GM12878 (cell line): ENCODE results near the gene PLCB4.

ENCODE experiments used
- ATF3 ChIP-seq: IDR thresholded peaks from 2 replicates; pipeline ENCODE4 v1.6.1; 2011; ENCODE audit warnings: low read depth, mild to moderate bottlenecking, low read length, moderate library complexity, borderline replicate concordance; ENCODE audit errors: extremely low read depth
- NFXL1 ChIP-seq: fragments of 450-650 bp; IDR thresholded peaks from 2 replicates; pipeline ENCODE4 v1.6.1; 2017; ENCODE audit warnings: antibody characterized with exemption, mild to moderate bottlenecking, borderline replicate concordance
- POLR2A ChIP-seq: IDR thresholded peaks from 2 replicates; pipeline ENCODE4 v1.6.1; 2011; ENCODE audit warnings: low read depth, mild to moderate bottlenecking, low read length
- POLR2AphosphoS5 ChIP-seq: IDR thresholded peaks from 2 replicates; pipeline ENCODE4 v1.6.1; 2011; ENCODE audit warnings: mild to moderate bottlenecking, low read length, inconsistent platforms
- POU2F2 ChIP-seq: IDR thresholded peaks from 3 replicates; pipeline ENCODE4 v1.6.1; 2011; ENCODE audit warnings: low read depth, mild to moderate bottlenecking, low read length, borderline replicate concordance
- RAD51 ChIP-seq: fragments of 450-650 bp; IDR thresholded peaks from 2 replicates; pipeline ENCODE4 v1.6.1; 2016; ENCODE audit warnings: moderate library complexity, mild to moderate bottlenecking, inconsistent platforms
- RCOR1 ChIP-seq: conservative IDR thresholded peaks from 2 replicates; pipeline ENCODE4 v1.6.1; 2012; ENCODE audit warnings: low read depth, low read length, improper control_type of control experiment
- TCF12 ChIP-seq: IDR thresholded peaks from 2 replicates; pipeline ENCODE4 v1.6.1; 2011; ENCODE audit warnings: low read depth, mild to moderate bottlenecking, low read length
- YY1 ChIP-seq: IDR thresholded peaks from 2 replicates; pipeline ENCODE4 v1.6.1; 2011; ENCODE audit warnings: low read depth, mild to moderate bottlenecking, low read length
- ZNF217 ChIP-seq: fragments of 450-650 bp; IDR thresholded peaks from 2 replicates; pipeline ENCODE4 v1.6.1; 2017; ENCODE audit warnings: antibody characterized with exemption, mild to moderate bottlenecking
- ZZZ3 ChIP-seq: IDR thresholded peaks from 2 replicates; pipeline ENCODE4 v1.6.1; 2011; ENCODE audit warnings: low read depth; ENCODE audit not compliant: control insufficient read depth, insufficient read length
- TF ChIP-seq, protein P1 (sequence below), 3 experiments: IDR thresholded peaks in 2 of 3; conservative IDR thresholded peaks in 1 of 3; 2 replicates each; pipeline ENCODE4 v1.5.1; 2011; ENCODE audit warnings: low read depth in 3 of 3, low read length in 3 of 3, mild to moderate bottlenecking in 3 of 3, control low read depth in 2 of 3, moderate library complexity in 2 of 3, inconsistent platforms in 1 of 3, mixed read lengths in 1 of 3; ENCODE audit not compliant: control insufficient read depth in 2 of 3, insufficient read depth in 1 of 3; ENCODE audit errors: extremely low read depth in 1 of 3

DNA sequence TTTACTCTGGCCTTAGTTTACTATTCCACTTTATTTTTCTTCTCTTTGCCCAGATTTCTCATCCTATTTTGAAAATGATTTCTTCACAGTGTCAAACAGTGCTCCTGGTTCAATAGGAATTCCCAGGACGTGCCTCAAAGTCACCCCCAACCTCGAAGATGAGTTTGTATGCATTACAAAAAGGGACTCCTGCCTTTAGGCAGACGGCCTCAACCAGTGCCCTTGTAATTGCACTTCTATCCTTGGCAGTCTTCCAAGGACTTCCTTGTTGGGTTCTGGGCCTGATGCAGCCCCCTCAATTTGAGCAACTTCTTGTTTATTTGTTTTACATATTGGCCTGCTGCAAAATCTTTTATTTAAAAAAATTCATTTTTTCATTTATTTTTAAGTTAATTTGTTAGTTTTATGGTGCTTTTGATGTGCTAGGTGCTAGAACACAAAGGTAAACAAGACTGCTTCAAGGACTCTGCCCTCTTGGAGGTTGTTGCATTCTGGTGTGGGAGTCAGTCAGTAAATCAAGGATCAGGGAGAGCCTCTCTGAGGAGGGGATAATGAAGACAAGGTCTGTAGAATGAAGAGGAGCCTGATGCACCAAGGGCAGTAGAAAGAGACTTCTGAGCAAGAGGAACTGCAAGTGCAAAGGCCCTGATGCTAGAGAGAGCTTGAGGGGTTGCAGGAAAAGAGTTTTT is 264.0 kb downstream of the PLCB4 start:
- no peak for TF ChIP-seq POLR2AphosphoS5
- no peak for TF ChIP-seq NFXL1
- TF ChIP-seq, protein P1, sequence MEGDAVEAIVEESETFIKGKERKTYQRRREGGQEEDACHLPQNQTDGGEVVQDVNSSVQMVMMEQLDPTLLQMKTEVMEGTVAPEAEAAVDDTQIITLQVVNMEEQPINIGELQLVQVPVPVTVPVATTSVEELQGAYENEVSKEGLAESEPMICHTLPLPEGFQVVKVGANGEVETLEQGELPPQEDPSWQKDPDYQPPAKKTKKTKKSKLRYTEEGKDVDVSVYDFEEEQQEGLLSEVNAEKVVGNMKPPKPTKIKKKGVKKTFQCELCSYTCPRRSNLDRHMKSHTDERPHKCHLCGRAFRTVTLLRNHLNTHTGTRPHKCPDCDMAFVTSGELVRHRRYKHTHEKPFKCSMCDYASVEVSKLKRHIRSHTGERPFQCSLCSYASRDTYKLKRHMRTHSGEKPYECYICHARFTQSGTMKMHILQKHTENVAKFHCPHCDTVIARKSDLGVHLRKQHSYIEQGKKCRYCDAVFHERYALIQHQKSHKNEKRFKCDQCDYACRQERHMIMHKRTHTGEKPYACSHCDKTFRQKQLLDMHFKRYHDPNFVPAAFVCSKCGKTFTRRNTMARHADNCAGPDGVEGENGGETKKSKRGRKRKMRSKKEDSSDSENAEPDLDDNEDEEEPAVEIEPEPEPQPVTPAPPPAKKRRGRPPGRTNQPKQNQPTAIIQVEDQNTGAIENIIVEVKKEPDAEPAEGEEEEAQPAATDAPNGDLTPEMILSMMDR (IDR thresholded peaks at IDR 0.05 in 2 of 3, conservative IDR thresholded peaks at IDR 0.05 in 1 of 3; ENCODE audit: control insufficient read depth in 2 of 3, extremely low read depth in 1 of 3, insufficient read depth in 1 of 3, low read depth in 3 of 3, low read length in 3 of 3) = no peak
- TF ChIP-seq ATF3 = no peak
- TF ChIP-seq YY1 = no peak
- no peak for TF ChIP-seq TCF12
- TF ChIP-seq POU2F2 = no peak
- no peak for TF ChIP-seq ZZZ3
- TF ChIP-seq RCOR1 = no peak
- no peak for TF ChIP-seq ZNF217
- no peak for TF ChIP-seq RAD51
- no peak for TF ChIP-seq POLR2A
